SK-N-MC (cell line): ENCODE results near the gene SYPL2.

Experiments
- DNase-seq: peaks from one replicate; pipeline ENCODE4 v3.0.0-alpha.2; 2011; ENCODE audit warnings: low read depth, low spot score
- H3K27ac ChIP-seq: fragments of 200-600 bp; sonication (generic); 2 replicates; pipeline ENCODE4 v1.5.1; 2016; ENCODE audit warnings: mixed run types
- H3K36me3 ChIP-seq: fragments of 200-600 bp; sonication (generic); 2 replicates; pipeline ENCODE4 v1.6.1; 2017; ENCODE audit warnings: antibody characterized with exemption, low read length, mixed read lengths; ENCODE audit not compliant: insufficient read depth
- H3K4me3 ChIP-seq: fragments of 200-600 bp; sonication (generic); 2 replicates; pipeline ENCODE4 v1.5.1; 2016
- H3K9ac ChIP-seq: fragments of 200-600 bp; sonication (generic); 2 replicates; pipeline ENCODE4 v1.8.0; 2017; ENCODE audit warnings: mixed run types, mixed read lengths; ENCODE audit not compliant: insufficient read length
- H3K9me3 ChIP-seq: fragments of 200-600 bp; sonication (generic); 2 replicates; pipeline ENCODE4 v1.6.1; 2017; ENCODE audit warnings: low read depth, mild to moderate bottlenecking, antibody characterized with exemption, low read length, moderate library complexity, mixed read lengths
- EZH2 ChIP-seq: fragments of 200-600 bp; sonication (generic); IDR thresholded peaks from one replicate; pipeline ENCODE4 v1.6.1; 2017; ENCODE audit warnings: antibody characterized with exemption
- FOXP2 ChIP-seq: optimal IDR thresholded peaks from 2 replicates; pipeline ENCODE3; 2011; ENCODE audit warnings: mild to moderate bottlenecking, moderate library complexity; ENCODE audit not compliant: insufficient read depth; ENCODE audit errors: extremely low read length, control extremely low read depth
- POLR2AphosphoS5 ChIP-seq: IDR thresholded peaks from 2 replicates; pipeline ENCODE4 v1.6.1; 2012; ENCODE audit warnings: mild to moderate bottlenecking, low read depth, low read length, borderline replicate concordance

Gene SYPL2

GRCh38 chr1:109466452-109467300 is at the start of gene SYPL2:
TSS of gene SYPL2 (plus strand) at chr1:109466546. CDS start at chr1:109466844, 298 bp downstream.
- TF ChIP-seq POLR2AphosphoS5 (no peak), FOXP2 (no peak), EZH2 (peak; percentile 93)

DNA sequence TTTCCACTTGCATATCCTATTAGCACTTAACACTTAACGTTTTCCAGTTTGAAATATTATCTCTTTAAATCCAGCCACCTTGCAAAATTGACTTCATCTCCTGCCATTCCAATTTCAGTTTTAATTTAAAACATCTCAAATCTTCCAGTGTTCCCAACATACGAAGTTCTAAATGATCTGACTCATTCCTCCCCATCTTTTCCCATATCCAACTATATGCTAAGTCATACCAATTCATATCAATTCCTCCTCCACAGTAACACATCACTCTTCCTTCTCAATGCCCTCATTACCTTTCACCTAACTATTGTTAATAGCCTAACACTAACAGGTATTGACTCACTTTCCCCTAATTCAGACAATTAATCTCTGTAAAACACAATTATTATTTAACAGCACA is 42.8 kb upstream of the SYPL2 start:
- H3K9ac ChIP-seq: no peak overlapping the region
- H3K27ac ChIP-seq: no peak overlapping the region
- H3K4me3 ChIP-seq: no peak overlapping the region
- H3K9me3 ChIP-seq: no peaks in the 10 kb centered on the region
- no peak for DNase-seq
- H3K36me3 ChIP-seq: peaks cover 32% of the 10 kb centered on the region
- TF ChIP-seq EZH2 (no peak), POLR2AphosphoS5 (no peak), FOXP2 (no peak)

More at GRCh38 chr1:109466452-109467300, at the start of gene SYPL2:
- DNase-seq: no peak
- Histone ChIP-seq H3K9me3 (no peaks in the 10 kb centered on the region), H3K27ac (no peak within 1 kb of the TSS), H3K4me3 (peak within 1 kb of the TSS; percentile 81), H3K36me3 (no peaks in the 10 kb centered on the region), H3K9ac (no peak within 1 kb of the TSS)

DNA sequence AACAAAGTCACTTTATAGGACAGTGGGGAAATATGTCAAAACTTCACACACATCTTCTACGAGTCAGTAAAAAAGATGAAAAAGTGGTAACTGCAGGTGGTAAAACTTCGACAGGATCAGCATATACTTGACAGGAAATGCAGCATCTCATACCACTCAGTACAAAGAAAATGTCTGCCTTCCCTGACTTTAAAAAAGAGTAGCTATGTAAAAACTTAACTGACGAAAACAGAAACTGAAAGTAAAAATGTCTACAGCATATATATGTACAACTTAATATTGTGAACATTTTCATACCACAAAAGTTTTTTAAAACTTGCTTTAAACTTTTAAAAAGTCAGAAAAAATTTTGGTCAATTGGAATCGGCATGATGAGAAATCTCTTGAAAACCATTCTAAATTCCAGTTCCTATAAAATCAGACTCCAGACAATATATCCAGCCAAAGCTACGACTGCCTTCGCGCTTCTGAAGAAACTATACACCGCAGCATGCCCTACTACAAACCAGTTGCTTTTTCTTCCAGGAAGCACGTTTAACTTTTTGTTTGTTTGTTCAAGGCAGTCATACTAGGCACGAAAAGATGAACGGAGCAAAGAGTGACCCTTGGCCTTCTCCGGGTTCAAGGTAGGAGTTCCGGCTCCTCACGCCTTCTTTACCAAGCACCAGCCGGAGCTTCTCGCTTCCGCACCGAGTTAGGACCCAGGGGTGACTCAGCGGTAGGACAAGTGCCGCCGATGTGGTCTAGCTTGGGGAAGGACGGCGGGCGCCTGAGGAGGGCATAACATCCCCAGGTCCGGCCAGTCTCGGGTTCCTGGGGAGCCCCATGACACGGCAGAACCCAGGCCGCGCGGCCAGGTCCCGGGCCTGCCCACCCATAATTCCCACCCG is 40.7 kb upstream of the SYPL2 start:
- TF ChIP-seq POLR2AphosphoS5 (no peak), EZH2 (no peak), FOXP2 (no peak)
- peaks cover 13% of the 10 kb centered on the region for H3K36me3 ChIP-seq
- peak overlapping the region; percentile 94 for H3K9ac ChIP-seq
- peak overlapping the region; percentile 99 for H3K4me3 ChIP-seq
- no peaks in the 10 kb centered on the region for H3K9me3 ChIP-seq
- DNase-seq: no peak
- peak overlapping the region; percentile 38; the same call in 1 of the 2 replicates for H3K27ac ChIP-seq

DNA sequence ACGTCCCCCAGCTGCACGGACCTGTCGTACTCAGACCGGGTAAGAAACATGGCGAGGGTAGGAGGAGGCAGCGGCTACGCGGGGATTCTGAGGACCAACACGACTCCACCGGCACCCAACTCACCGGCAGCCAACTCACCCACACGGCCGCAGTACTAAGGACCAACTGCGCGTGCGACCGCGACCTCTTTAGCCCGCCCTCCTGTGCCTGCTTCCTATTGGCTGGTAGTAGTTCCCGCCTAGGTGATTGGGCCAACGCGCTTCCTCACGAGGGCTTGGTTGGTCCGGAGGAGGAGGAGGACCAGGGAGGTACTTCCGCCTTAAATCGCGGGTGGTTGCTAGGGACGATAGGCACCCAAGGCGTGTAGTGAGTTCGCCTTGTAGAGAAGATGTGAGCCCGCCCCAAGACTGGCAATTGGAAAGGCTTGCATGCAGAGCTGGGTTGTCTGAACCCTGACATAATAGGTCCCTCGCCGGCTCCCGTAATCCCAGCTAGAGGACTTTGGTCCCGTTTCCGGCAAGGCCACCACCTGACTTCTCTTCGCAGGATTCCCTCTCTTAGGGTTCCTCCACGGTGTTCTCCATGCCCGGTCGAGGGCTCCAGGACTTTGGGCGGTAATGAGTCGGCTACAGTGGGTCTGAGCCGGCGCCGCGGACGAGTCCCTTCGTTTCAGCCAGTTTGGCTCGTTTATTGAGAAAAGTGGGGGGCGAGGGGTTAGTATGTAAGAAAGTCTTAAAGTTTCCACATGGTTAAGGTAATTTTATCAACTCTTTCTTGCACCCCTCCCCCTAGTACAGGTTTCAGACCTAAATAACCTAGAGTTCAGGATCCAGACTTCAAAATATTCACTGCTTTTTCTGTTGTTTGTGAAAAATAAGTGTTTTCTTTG is 39.8 kb upstream of the SYPL2 start, which contains the start of gene PSMA5:
TSS of gene PSMA5 (minus strand) at position 168 of the 890 bp plus-strand sequence. CDS start at position 50, 118 bp downstream.
- Histone ChIP-seq H3K36me3 (peaks cover 4% of the 10 kb centered on the region), H3K4me3 (peak within 1 kb of the TSS; percentile 99), H3K27ac (peak within 1 kb of the TSS; percentile 78; the same call in 1 of the 2 replicates), H3K9me3 (no peaks in the 10 kb centered on the region), H3K9ac (peak within 1 kb of the TSS; percentile 94)
- peak; percentile 88 for TF ChIP-seq POLR2AphosphoS5
- no peak for TF ChIP-seq EZH2
- peak; percentile 97 for DNase-seq

DNA sequence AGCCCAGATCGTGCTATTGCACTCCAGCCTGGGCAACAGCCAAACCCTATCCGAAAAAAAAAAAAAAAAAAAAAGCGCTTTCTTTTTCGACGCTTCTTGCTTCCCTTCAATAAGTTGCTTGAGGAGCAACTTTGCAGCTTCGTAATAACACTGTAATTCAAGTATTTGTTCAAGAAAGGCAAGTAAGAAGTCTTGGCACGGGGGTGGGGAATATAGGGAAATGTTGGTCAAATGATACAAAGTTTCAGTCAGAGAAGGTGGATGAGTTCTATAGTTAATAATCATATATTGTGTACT is 39.2 kb upstream of the SYPL2 start:
- Histone ChIP-seq H3K36me3 (0 out of 2 replicates have a peak, but pooled peaks cover under 1% of the 10 kb centered on the region), H3K9ac (peak overlapping the region; percentile 88), H3K9me3 (no peaks in the 10 kb centered on the region), H3K4me3 (peak overlapping the region; percentile 99), H3K27ac (peak overlapping the region; percentile 78; the same call in 1 of the 2 replicates)
- DNase-seq: no peak
- no peak for TF ChIP-seq POLR2AphosphoS5
- TF ChIP-seq EZH2: no peak
- TF ChIP-seq FOXP2: no peak

- no peak for TF ChIP-seq EZH2
- TF ChIP-seq POLR2AphosphoS5: no peak
- no peak for TF ChIP-seq FOXP2
Observed at GRCh38 chr1:109432336-109432735, 34.0 kb upstream of the SYPL2 start.

GRCh38 chr1:109433322-109433721 is 33.0 kb upstream of the SYPL2 start:
- TF ChIP-seq POLR2AphosphoS5 (no peak), FOXP2 (no peak), EZH2 (no peak)
- DNase-seq: no peak
- Histone ChIP-seq H3K27ac (no peak overlapping the region), H3K36me3 (no peaks in the 10 kb centered on the region), H3K9me3 (no peaks in the 10 kb centered on the region), H3K4me3 (no peak overlapping the region), H3K9ac (no peak overlapping the region)

More at GRCh38 chr1:109432336-109432735, 34.0 kb upstream of the SYPL2 start:
- Histone ChIP-seq H3K27ac (no peak overlapping the region), H3K9me3 (no peaks in the 10 kb centered on the region), H3K36me3 (no peaks in the 10 kb centered on the region), H3K4me3 (no peak overlapping the region), H3K9ac (no peak overlapping the region)
- no peak for DNase-seq
